GM21529 (cell line): ENCODE results near the gene LENG8.

Experiments used
- ATAC-seq: cut with Tn5 transposase; IDR thresholded peaks from one replicate; pipeline ENCODE4 v1.9.1; 2021; ENCODE audit not compliant: unreplicated experiment

The LENG8 gene

GRCh38 chr19:54448774-54449700, at the start of gene LENG8:
Gene LENG8, plus strand, starts transcription at chr19:54449199. Its CDS starts 2,146 bp downstream, at chr19:54451345.
- ATAC-seq = peak; percentile 81

- ATAC-seq = no peak
Observed at GRCh38 chr19:54400913-54401312, 48.1 kb upstream of the LENG8 start.

GRCh38 chr19:54403054-54403453, 45.9 kb upstream of the LENG8 start:
- no peak for ATAC-seq

- no peak for ATAC-seq
Observed at GRCh38 chr19:54405628-54406027, 43.4 kb upstream of the LENG8 start.

GRCh38 chr19:54407780-54408179, 41.2 kb upstream of the LENG8 start:
- ATAC-seq = no peak

GRCh38 chr19:54408456-54409026, 40.5 kb upstream of the LENG8 start:
- ATAC-seq = no peak

- no peak for ATAC-seq
Observed at GRCh38 chr19:54411033-54411432, 38.0 kb upstream of the LENG8 start.

- ATAC-seq = no peak
Observed at GRCh38 chr19:54412877-54413276, 36.1 kb upstream of the LENG8 start.

- ATAC-seq = no peak
Observed at GRCh38 chr19:54414156-54414555, 34.8 kb upstream of the LENG8 start.

- no peak for ATAC-seq
Observed at GRCh38 chr19:54415208-54415900, 33.6 kb upstream of the LENG8 start, which contains the start of gene TTYH1. Gene TTYH1, plus strand, starts transcription at chr19:54415464. Its CDS starts 89 bp downstream, at chr19:54415553.

GRCh38 chr19:54415901-54416673, 32.9 kb upstream of the LENG8 start:
- ATAC-seq = no peak

- ATAC-seq = no peak
Observed at GRCh38 chr19:54416695-54417491, 32.1 kb upstream of the LENG8 start.

GRCh38 chr19:54418030-54418929, 30.7 kb upstream of the LENG8 start:
- no peak for ATAC-seq

- no peak for ATAC-seq
Observed at GRCh38 chr19:54418930-54419800, 29.8 kb upstream of the LENG8 start.

- no peak for ATAC-seq
Observed at GRCh38 chr19:54420068-54420382, 29.0 kb upstream of the LENG8 start.

- ATAC-seq = no peak
Observed at GRCh38 chr19:54420383-54421168, 28.4 kb upstream of the LENG8 start.

GRCh38 chr19:54421169-54421516, 27.9 kb upstream of the LENG8 start:
- no peak for ATAC-seq

GRCh38 chr19:54421521-54421920, 27.5 kb upstream of the LENG8 start:
- no peak for ATAC-seq
